GM19468 (cell line): ENCODE data around the gene DCLK2.

Experiments
- ATAC-seq: cut with Tn5 transposase; IDR thresholded peaks from one replicate; pipeline ENCODE4 v1.9.1; 2021; ENCODE audit warnings: mild to moderate bottlenecking, moderate library complexity, moderate number of reproducible peaks; ENCODE audit not compliant: unreplicated experiment; ENCODE audit errors: extremely low read depth

DCLK2 gene

GRCh38 chr4:150231107-150231770 is 153.0 kb downstream of the DCLK2 start:
- ATAC-seq: no peak

GRCh38 chr4:150232029-150232428 is 153.8 kb downstream of the DCLK2 start:
- ATAC-seq: no peak

GRCh38 chr4:150234246-150234645 is 156.0 kb downstream of the DCLK2 start:
- ATAC-seq: no peak

GRCh38 chr4:150235317-150235716 is 157.1 kb downstream of the DCLK2 start:
- ATAC-seq: no peak

- ATAC-seq: no peak
These were observed 157.6 kb downstream of the DCLK2 start for GRCh38 chr4:150235808-150236271.

GRCh38 chr4:150236626-150237025 is 158.4 kb downstream of the DCLK2 start:
- ATAC-seq: no peak

- no peak for ATAC-seq
These were observed 159.0 kb downstream of the DCLK2 start for GRCh38 chr4:150237110-150237872.

GRCh38 chr4:150238591-150238990 is 160.3 kb downstream of the DCLK2 start:
- no peak for ATAC-seq

GRCh38 chr4:150240011-150240410 is 161.8 kb downstream of the DCLK2 start:
- ATAC-seq: no peak

- no peak for ATAC-seq
These were observed 164.7 kb downstream of the DCLK2 start for GRCh38 chr4:150242820-150243458.

- no peak for ATAC-seq
These were observed 165.7 kb downstream of the DCLK2 start for GRCh38 chr4:150243932-150244331.

GRCh38 chr4:150244600-150244999 is 166.4 kb downstream of the DCLK2 start:
- ATAC-seq: no peak

- ATAC-seq: no peak
These were observed 168.9 kb downstream of the DCLK2 start for GRCh38 chr4:150247184-150247583.

- no peak for ATAC-seq
These were observed 169.9 kb downstream of the DCLK2 start for GRCh38 chr4:150248181-150248580.

GRCh38 chr4:150250293-150250997 is 172.2 kb downstream of the DCLK2 start:
- ATAC-seq: no peak

GRCh38 chr4:150250998-150251651 is 172.9 kb downstream of the DCLK2 start:
- no peak for ATAC-seq

- no peak for ATAC-seq
These were observed 173.5 kb downstream of the DCLK2 start for GRCh38 chr4:150251752-150252190.

- no peak for ATAC-seq
These were observed 174.1 kb downstream of the DCLK2 start for GRCh38 chr4:150252306-150252705.

- no peak for ATAC-seq
These were observed 174.5 kb downstream of the DCLK2 start for GRCh38 chr4:150252741-150253140.

- no peak for ATAC-seq
These were observed 175.2 kb downstream of the DCLK2 start for GRCh38 chr4:150253416-150253815.
